ENCODE data around the gene ASCL5.
"Not testable (repeated sequence)": the region's sequence is repeated elsewhere in the genome, so short reads cannot be mapped to it uniquely, and the experiment has no call there.

The ASCL5 gene

GRCh38 chr1:201126832-201127754, at the start of gene ASCL5:
Gene ASCL5, minus strand, starts transcription at chr1:201127184. Its CDS starts 11,812 bp downstream, at chr1:201115372.
- DNase-seq (ENCODE audit: low read depth, low spot score), result peak; percentile 31

- no peak for DNase-seq (ENCODE audit: low read depth, low spot score)
These were observed 49.0 kb upstream of the ASCL5 start for GRCh38 chr1:201175820-201176500.

- no peak for DNase-seq (ENCODE audit: low read depth, low spot score)
These were observed 46.8 kb upstream of the ASCL5 start for GRCh38 chr1:201173736-201174135.

GRCh38 chr1:201172999-201173610, 46.1 kb upstream of the ASCL5 start:
- DNase-seq (ENCODE audit: low read depth, low spot score), result no peak

DNA sequence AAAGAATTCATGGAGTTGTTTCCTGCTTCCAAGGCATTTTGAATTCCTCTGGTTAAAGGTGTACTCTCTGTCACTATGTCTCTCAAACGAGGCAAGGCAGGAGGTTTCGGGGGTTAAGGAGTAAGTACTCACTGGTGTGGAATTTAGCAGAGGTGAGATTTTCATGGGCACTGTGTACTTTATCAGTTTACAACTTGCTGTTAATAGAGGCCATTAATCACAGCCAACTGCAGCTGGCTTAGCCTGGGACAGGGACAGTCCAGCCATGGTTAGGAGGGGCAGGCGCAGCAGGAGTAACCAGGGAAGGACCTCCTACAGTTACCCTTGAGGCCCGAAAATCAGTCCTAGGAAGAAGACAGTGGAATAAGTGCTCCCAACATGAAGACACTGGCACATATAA, 45.3 kb upstream of the ASCL5 start:
- DNase-seq (ENCODE audit: low read depth, low spot score), result no peak

DNA sequence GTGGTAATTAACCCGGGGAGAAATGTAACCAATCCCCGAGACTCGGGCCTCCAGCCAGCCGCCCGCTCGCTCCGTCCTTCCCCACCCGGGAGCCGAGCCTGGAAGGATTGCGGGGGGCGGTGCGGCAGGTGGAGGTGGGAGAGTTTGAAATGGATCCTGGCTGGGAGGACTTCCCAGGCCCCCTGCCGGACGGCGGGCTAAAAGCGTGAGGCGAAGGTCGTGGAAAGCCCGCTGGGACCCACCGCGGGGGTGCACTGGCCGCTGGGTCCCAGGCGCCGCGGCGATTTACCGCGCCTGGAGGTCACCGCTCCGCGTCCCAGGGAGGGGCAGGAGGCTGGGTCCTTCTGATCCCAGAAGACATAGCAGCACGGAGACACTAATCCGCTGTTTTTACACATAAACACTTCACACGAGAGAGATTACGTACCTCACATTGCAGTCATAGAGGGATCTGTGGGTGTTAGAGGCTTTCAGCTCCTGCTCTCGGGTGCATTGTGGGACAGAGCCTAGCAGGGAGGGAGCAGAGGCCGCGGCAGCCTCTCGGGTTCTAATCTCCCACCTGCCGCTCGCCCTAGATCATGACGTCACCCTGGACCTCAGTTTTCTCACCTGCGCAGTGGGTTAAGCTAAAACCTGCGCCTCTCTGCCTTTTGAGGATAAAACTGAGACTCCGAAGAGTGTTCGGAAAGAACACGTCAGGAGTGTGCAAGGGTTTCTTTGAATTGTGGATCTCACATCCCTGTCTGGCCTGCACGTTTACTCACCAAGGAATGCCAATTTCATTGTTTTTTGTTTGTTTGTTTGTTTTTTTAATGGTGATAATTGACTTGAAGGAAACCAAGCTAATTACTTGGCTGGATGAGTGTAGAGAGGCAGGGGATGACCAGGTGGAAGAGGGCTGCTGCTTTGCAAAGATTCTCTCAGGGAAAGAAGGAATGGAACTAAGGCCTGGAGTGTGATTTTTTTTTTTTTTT, 44.4 kb upstream of the ASCL5 start:
- peak; percentile 75 for DNase-seq (ENCODE audit: low read depth, low spot score)

DNA sequence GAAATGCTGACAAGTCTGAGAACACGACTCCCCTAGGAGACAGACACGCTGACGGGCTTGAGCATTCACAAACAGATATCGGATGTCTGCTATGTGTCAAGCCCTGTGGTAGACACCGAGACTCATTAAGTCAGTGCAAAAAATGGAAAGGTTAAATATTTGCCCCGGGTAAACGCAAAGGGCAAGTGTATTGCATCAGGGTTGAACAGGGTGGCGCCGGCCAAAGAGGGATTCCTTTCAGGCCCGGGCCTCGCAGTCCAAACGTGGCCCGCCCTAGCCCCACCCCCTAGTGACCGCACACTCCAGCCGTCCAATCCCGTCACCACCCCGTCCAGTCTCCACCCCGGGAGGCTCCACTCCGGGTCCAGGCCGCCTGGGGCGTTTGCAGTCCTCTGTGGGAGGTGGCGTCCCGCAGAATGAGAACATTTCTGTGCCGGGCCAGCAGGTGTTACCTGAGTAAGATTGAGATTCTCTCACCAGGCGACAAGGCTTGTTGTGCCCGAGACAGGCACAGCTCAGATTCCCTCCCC, 43.6 kb upstream of the ASCL5 start:
- peak; percentile 96 for DNase-seq (ENCODE audit: low read depth, low spot score)

- no peak for DNase-seq (ENCODE audit: low read depth, low spot score)
These were observed 43.1 kb upstream of the ASCL5 start for GRCh38 chr1:201169971-201170532.

DNA sequence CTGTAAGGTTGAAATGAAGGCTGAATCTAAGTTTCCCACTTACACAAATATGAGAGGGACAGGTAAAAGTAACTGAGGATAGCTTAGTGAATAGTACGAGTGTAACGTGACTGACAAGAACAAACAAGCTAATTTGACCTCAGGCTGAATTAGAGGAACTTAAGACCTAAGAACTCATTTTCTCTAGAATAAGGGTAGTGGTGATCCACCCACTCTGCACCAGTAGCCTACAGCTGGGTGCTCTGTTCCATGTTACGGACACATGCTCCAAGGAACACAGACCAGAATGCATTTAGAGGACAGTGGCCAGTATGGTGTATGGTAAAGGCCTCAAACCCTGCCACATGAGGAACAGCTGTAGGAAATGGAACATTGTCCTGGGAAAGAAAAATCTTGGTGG, 42.2 kb upstream of the ASCL5 start:
- no peak for DNase-seq (ENCODE audit: low read depth, low spot score)

DNA sequence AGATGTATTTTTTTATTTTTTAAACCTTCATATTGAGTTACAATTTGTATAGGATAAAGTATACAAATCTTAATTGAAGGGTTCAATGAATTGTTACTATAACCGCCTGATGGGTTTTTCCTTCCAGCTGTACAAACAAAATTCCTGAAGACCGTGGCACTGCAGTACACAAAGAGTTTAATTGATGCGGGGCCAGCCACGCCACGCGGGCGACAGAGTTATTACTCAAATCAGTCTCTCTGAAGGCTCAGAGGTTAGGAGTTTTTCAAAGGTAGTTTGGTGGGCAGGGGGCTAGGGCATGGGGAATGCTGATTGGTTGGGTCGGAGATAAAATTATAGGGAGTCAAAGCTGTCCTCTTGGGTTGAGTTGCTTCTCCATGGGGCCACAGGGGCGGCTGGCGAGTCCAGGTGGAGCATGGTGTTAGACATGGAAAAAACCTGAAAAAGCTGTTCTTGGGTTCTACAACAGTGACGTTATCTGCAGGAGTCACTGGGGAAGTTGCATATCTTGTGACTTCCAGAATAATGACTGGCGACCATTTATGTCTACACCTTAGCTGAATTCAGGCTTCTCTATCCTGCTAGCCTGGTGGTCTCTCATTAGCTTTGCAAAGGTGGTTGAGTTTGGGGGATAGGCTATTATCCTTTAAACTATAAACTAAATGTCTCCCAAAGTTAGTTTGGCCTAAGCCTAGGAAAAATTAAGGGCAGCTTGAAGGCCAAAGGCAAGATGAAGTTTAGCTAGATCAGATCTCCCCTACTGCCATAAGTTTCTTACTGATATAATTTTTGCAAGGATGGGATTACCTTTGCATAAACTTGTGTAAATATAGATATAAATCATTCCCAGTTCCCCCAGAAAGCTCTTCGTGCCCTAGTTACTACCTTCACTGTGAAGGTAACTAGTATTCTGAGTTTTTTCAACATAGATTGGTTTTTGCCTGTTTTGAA, 40.3 kb upstream of the ASCL5 start:
- DNase-seq (ENCODE audit: low read depth, low spot score), result no peak

DNA sequence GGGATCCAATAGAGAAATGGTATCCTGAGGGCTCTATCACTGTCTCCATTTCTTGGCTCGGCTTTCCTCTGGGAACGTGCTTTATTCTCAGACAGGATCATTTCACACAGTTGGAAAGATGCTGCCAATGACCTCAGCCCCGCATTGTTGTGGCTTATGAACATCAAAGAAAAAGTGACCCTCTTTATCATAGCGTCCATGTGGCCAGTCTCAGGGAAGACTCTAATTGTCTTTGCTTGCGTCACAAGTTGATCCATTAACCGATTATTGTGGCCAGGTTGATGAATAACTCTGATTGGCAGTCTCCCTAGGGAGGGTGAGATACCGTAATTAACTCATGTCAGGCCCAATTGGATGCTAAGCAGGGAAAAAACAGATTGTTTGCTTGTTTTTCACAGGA, 37.7 kb upstream of the ASCL5 start:
- DNase-seq (ENCODE audit: low read depth, low spot score), result no peak

- DNase-seq (ENCODE audit: low read depth, low spot score), result no peak
These were observed 36.7 kb upstream of the ASCL5 start for GRCh38 chr1:201163707-201164106.

GRCh38 chr1:201163036-201163435, 36.1 kb upstream of the ASCL5 start:
- not testable (repeated sequence) for DNase-seq (ENCODE audit: low read depth, low spot score)

GRCh38 chr1:201157949-201158348, 31.0 kb upstream of the ASCL5 start:
- DNase-seq (ENCODE audit: low read depth, low spot score), result no peak

- no peak for DNase-seq (ENCODE audit: low read depth, low spot score)
These were observed 29.8 kb upstream of the ASCL5 start for GRCh38 chr1:201156819-201157218.

- no peak for DNase-seq (ENCODE audit: low read depth, low spot score)
These were observed 29.4 kb upstream of the ASCL5 start for GRCh38 chr1:201156346-201156745.

DNA sequence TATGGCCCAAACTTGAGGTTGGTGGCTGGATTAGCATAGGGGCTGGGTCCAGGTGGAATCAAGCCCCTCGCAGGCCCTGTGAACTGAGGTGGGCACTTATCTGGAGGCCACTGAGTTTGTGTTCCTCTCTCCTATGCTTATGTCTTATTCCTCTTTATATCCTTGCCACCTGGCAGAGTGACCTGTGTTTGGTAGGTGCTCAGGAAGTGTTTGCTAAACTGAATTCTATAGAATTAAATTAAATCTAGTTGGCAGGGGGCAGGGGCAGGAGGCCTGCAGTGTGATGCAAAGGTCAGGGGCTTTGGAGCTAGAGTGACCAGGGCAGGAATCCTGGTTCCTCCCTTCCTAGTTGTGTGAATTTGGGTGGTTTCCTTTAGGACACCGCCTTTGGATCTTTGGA, 28.4 kb upstream of the ASCL5 start:
- no peak for DNase-seq (ENCODE audit: low read depth, low spot score)

GRCh38 chr1:201154389-201155165, 27.6 kb upstream of the ASCL5 start, which contains the start of gene TMEM9:
Gene TMEM9, minus strand, starts transcription at chr1:201154474. Its CDS starts 551 bp downstream, at chr1:201153923.
- peak; percentile 99 for DNase-seq (ENCODE audit: low read depth, low spot score)
